HEK293 (cell line): Measurements from ENCODE around the gene ZC3H12C.
"Not testable (repeated sequence)": the region's sequence is repeated elsewhere in the genome, so short reads cannot be mapped to it uniquely, and the experiment has no call there.

Source experiments
- CTCF ChIA-PET: fragments of 350-600 bp; formaldehyde crosslinking; extraction: SDS; loops from one replicate; lab custom pipeline; 2021; ENCODE audit warnings: antibody characterized with exemption; lab: Yijun Ruan, JAX
- POLR2A ChIA-PET: fragments of 300-600 bp; formaldehyde crosslinking; extraction: SDS; loops from one replicate; lab custom pipeline; 2020; ENCODE audit warnings: antibody characterized with exemption, inconsistent platforms; lab: Yijun Ruan, JAX
- H3K27ac ChIP-seq: fragments of 200-500 bp; sonication (Bioruptor generic); 2 replicates; pipeline ENCODE4 v1.5.1; 2014; ENCODE audit warnings: low read depth, low read length, control low read depth, inconsistent platforms; ENCODE audit errors: extremely low read depth
- H3K36me3 ChIP-seq, 2 experiments: fragments of 200-500 bp in 1 of 2; sonication (Bioruptor generic) in 1 of 2; 1 replicate in 1 of 2; 2 replicates in 1 of 2; pipeline ENCODE4 v1.5.1; 2014 to 2017; ENCODE audit warnings: inconsistent platforms in 2 of 2, low read length in 2 of 2; ENCODE audit not compliant: control insufficient read depth in 2 of 2, insufficient read depth in 1 of 2
- H3K4me1 ChIP-seq: fragments of 200-500 bp; sonication (Bioruptor generic); 2 replicates; pipeline ENCODE4 v1.5.1; 2014; ENCODE audit warnings: mild to moderate bottlenecking, low read length, inconsistent platforms; ENCODE audit not compliant: control insufficient read depth, insufficient read depth
- H3K4me3 ChIP-seq: 2 replicates; pipeline ENCODE4 v1.5.1; 2011; ENCODE audit warnings: low read depth, mild to moderate bottlenecking, control low read depth, low read length, moderate library complexity
- H3K9me3 ChIP-seq: fragments of 200-500 bp; sonication (Bioruptor generic); 2 replicates; pipeline ENCODE4 v1.5.1; 2014; ENCODE audit warnings: low read depth, low read length, inconsistent platforms; ENCODE audit not compliant: control insufficient read depth, insufficient read depth
- EGR2 ChIP-seq: fragments of 450-650 bp; formaldehyde crosslinking; IDR thresholded peaks from 2 replicates; pipeline ENCODE4 v1.5.1; 2016; ENCODE audit warnings: low read depth, missing biosample characterization, missing genetic modification characterization
- FEZF1 ChIP-seq: fragments of 450-650 bp; formaldehyde crosslinking; IDR thresholded peaks from 2 replicates; pipeline ENCODE4 v1.5.1; 2016; ENCODE audit warnings: missing biosample characterization, missing genetic modification characterization
- GLIS1 ChIP-seq: fragments of 450-650 bp; formaldehyde crosslinking; IDR thresholded peaks from 2 replicates; pipeline ENCODE4 v1.5.1; 2016; ENCODE audit warnings: missing biosample characterization, missing genetic modification characterization
- GLIS2 ChIP-seq: fragments of 450-650 bp; formaldehyde crosslinking; IDR thresholded peaks from 2 replicates; pipeline ENCODE4 v1.5.1; 2016; ENCODE audit warnings: missing biosample characterization, missing genetic modification characterization
- SCRT2 ChIP-seq: fragments of 450-650 bp; formaldehyde crosslinking; IDR thresholded peaks from 2 replicates; pipeline ENCODE4 v1.5.1; 2016; ENCODE audit warnings: missing biosample characterization, missing genetic modification characterization
- ZFP69B ChIP-seq: fragments of 450-650 bp; formaldehyde crosslinking; IDR thresholded peaks from 2 replicates; pipeline ENCODE4 v1.5.1; 2016; ENCODE audit warnings: missing biosample characterization, missing genetic modification characterization
- ZIC2 ChIP-seq: fragments of 450-650 bp; formaldehyde crosslinking; IDR thresholded peaks from 2 replicates; pipeline ENCODE4 v1.5.1; 2016; ENCODE audit warnings: missing biosample characterization, missing genetic modification characterization
- ZNF335 ChIP-seq: fragments of 450-650 bp; formaldehyde crosslinking; conservative IDR thresholded peaks from 2 replicates; pipeline ENCODE4 v1.5.1; 2016; ENCODE audit warnings: missing biosample characterization, missing genetic modification characterization
- TF ChIP-seq, protein P1 (sequence below): fragments of 450-650 bp; formaldehyde crosslinking; conservative IDR thresholded peaks from 2 replicates; pipeline ENCODE4 v1.5.1; 2016; ENCODE audit warnings: low read depth, missing biosample characterization, missing genetic modification characterization
- TF ChIP-seq, protein P2 (sequence below): fragments of 450-650 bp; formaldehyde crosslinking; IDR thresholded peaks from 2 replicates; pipeline ENCODE4 v1.5.1; 2016; ENCODE audit warnings: missing biosample characterization, missing genetic modification characterization, low read depth
- TF ChIP-seq, protein P3 (sequence below): fragments of 450-650 bp; formaldehyde crosslinking; optimal IDR thresholded peaks from 2 replicates; pipeline ENCODE3; 2016; ENCODE audit warnings: missing biosample characterization, mild to moderate bottlenecking, missing genetic modification characterization
- TF ChIP-seq, protein P4 (sequence below): fragments of 450-650 bp; formaldehyde crosslinking; IDR thresholded peaks from 2 replicates; pipeline ENCODE4 v1.5.1; 2016; ENCODE audit warnings: missing biosample characterization, missing genetic modification characterization

The ZC3H12C gene

DNA sequence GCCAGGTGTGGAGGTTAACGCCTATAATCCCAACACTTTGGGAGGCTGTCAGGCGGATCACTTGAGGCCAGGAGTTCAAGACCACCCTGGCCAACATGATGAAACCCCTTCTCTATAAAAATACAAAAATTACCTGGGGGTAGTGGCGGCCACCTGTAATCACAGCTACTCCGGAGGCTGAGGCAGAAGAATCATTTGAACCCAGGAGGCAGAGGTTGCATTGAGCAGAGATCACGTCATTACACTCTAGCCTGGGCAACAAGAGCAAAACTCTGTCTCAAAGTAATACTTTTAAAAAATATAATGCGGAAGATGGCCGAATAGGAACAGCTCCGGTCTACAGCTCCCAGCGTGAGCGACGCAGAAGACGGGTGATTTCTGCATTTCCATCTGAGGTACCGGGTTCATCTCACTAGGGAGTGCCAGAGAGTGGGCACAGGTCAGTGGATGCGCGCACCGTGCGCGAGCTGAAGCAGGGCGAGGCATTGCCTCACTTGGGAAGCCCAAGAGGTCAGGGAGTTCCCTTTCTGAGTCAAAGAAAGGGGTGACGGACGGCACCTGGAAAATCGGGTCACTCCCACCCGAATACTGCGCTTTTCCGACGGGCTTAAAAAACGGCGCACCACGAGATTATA, 115.6 kb downstream of the ZC3H12C start:
- CTCF ChIA-PET, result interaction anchor here (0.6 kb wide), 1 partner anchor 100 kb away, joined by 4 read pairs; no protein-coding TSS in a partner anchor
- H3K36me3 ChIP-seq, H3K9me3 ChIP-seq, H3K27ac ChIP-seq, H3K4me3 ChIP-seq: not testable (repeated sequence)
- POLR2A ChIA-PET, result interaction anchor here (0.6 kb wide), 1 partner anchor 277 kb away, joined by 4 read pairs; no protein-coding TSS in a partner anchor
- TF ChIP-seq ZNF335 (peak; percentile 47; the same call in 1 of the 2 replicates), SCRT2 (tag by site-specific recombination) (peak; percentile 55; the same call in 1 of the 2 replicates)
- TF ChIP-seq, protein P1, sequence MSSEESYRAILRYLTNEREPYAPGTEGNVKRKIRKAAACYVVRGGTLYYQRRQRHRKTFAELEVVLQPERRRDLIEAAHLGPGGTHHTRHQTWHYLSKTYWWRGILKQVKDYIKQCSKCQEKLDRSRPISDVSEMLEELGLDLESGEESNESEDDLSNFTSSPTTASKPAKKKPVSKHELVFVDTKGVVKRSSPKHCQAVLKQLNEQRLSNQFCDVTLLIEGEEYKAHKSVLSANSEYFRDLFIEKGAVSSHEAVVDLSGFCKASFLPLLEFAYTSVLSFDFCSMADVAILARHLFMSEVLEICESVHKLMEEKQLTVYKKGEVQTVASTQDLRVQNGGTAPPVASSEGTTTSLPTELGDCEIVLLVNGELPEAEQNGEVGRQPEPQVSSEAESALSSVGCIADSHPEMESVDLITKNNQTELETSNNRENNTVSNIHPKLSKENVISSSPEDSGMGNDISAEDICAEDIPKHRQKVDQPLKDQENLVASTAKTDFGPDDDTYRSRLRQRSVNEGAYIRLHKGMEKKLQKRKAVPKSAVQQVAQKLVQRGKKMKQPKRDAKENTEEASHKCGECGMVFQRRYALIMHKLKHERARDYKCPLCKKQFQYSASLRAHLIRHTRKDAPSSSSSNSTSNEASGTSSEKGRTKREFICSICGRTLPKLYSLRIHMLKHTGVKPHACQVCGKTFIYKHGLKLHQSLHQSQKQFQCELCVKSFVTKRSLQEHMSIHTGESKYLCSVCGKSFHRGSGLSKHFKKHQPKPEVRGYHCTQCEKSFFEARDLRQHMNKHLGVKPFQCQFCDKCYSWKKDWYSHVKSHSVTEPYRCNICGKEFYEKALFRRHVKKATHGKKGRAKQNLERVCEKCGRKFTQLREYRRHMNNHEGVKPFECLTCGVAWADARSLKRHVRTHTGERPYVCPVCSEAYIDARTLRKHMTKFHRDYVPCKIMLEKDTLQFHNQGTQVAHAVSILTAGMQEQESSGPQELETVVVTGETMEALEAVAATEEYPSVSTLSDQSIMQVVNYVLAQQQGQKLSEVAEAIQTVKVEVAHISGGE (tag by site-specific recombination), result peak; percentile 65; the same call in 1 of the 2 replicates
- TF ChIP-seq, protein P2, sequence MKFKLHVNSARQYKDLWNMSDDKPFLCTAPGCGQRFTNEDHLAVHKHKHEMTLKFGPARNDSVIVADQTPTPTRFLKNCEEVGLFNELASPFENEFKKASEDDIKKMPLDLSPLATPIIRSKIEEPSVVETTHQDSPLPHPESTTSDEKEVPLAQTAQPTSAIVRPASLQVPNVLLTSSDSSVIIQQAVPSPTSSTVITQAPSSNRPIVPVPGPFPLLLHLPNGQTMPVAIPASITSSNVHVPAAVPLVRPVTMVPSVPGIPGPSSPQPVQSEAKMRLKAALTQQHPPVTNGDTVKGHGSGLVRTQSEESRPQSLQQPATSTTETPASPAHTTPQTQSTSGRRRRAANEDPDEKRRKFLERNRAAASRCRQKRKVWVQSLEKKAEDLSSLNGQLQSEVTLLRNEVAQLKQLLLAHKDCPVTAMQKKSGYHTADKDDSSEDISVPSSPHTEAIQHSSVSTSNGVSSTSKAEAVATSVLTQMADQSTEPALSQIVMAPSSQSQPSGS (tag by site-specific recombination), result peak; percentile 51; the same call in 1 of the 2 replicates
- TF ChIP-seq, protein P3, sequence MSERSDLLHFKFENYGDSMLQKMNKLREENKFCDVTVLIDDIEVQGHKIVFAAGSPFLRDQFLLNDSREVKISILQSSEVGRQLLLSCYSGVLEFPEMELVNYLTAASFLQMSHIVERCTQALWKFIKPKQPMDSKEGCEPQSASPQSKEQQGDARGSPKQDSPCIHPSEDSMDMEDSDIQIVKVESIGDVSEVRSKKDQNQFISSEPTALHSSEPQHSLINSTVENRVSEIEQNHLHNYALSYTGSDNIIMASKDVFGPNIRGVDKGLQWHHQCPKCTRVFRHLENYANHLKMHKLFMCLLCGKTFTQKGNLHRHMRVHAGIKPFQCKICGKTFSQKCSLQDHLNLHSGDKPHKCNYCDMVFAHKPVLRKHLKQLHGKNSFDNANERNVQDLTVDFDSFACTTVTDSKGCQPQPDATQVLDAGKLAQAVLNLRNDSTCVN (tag by site-specific recombination), result peak; percentile 55
- TF ChIP-seq, all 188 proteins: peak for 5; not testable (repeated sequence) for 183
- H3K4me1 ChIP-seq, result not testable (repeated sequence)

DNA sequence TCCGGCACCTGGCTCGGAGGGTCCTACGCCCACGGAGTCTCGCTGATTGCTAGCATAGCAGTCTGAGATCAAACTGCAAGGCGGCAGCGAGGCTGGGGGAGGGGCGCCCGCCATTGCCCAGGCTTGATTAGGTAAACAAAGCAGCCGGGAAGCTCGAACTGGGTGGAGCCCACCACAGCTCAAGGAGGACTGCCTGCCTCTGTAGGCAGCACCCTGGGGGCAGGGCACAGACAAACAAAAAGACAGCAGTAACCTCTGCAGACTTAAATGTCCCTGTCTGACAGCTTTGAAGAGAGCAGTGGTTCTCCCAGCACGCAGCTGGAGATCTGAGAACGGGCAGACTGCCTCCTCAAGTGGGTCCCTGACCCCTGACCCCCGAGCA, 116.1 kb downstream of the ZC3H12C start:
- H3K9me3 ChIP-seq, H3K27ac ChIP-seq, CTCF ChIA-PET, H3K4me1 ChIP-seq, H3K36me3 ChIP-seq, H3K4me3 ChIP-seq: not testable (repeated sequence)
- peak; percentile 23; the same call in 1 of the 2 replicates for TF ChIP-seq GLIS1 (tag by site-specific recombination)
- TF ChIP-seq FEZF1 (tag by site-specific recombination), result peak; percentile 11; the same call in 1 of the 2 replicates
- TF ChIP-seq GLIS2 (tag by site-specific recombination), result peak; percentile 21; the same call in 1 of the 2 replicates
- TF ChIP-seq ZFP69B (tag by site-specific recombination), result peak; percentile 47; the same call in 1 of the 2 replicates
- TF ChIP-seq EGR2, result peak; percentile 17; the same call in 1 of the 2 replicates
- TF ChIP-seq, protein P4, sequence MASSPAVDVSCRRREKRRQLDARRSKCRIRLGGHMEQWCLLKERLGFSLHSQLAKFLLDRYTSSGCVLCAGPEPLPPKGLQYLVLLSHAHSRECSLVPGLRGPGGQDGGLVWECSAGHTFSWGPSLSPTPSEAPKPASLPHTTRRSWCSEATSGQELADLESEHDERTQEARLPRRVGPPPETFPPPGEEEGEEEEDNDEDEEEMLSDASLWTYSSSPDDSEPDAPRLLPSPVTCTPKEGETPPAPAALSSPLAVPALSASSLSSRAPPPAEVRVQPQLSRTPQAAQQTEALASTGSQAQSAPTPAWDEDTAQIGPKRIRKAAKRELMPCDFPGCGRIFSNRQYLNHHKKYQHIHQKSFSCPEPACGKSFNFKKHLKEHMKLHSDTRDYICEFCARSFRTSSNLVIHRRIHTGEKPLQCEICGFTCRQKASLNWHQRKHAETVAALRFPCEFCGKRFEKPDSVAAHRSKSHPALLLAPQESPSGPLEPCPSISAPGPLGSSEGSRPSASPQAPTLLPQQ (tag by site-specific recombination), result 0 out of 2 replicates have a peak, but pooled peaks have one; percentile 36
- TF ChIP-seq ZIC2 (tag by site-specific recombination), result 0 out of 2 replicates have a peak, but pooled peaks have one; percentile 19
- POLR2A ChIA-PET, result interaction anchor here (0.6 kb wide), 1 partner anchor 277 kb away, joined by 4 read pairs; no protein-coding TSS in a partner anchor
